ENCODE results near the gene ZCCHC3.

GRCh38 chr20:334578-334977 lies 37.2 kb downstream of the ZCCHC3 start:
- TF ChIP-seq POLR2A (IDR thresholded peaks at IDR 0.05) (no peak), POLR2AphosphoS5 (IDR thresholded peaks at IDR 0.05) (no peak)
- TF ChIP-seq, protein P1, sequence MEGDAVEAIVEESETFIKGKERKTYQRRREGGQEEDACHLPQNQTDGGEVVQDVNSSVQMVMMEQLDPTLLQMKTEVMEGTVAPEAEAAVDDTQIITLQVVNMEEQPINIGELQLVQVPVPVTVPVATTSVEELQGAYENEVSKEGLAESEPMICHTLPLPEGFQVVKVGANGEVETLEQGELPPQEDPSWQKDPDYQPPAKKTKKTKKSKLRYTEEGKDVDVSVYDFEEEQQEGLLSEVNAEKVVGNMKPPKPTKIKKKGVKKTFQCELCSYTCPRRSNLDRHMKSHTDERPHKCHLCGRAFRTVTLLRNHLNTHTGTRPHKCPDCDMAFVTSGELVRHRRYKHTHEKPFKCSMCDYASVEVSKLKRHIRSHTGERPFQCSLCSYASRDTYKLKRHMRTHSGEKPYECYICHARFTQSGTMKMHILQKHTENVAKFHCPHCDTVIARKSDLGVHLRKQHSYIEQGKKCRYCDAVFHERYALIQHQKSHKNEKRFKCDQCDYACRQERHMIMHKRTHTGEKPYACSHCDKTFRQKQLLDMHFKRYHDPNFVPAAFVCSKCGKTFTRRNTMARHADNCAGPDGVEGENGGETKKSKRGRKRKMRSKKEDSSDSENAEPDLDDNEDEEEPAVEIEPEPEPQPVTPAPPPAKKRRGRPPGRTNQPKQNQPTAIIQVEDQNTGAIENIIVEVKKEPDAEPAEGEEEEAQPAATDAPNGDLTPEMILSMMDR (IDR thresholded peaks at IDR 0.05), result no peak
